H1 (cell line): Measurements from ENCODE around the gene CHD5. TPM values are rescaled to one million over a fixed set of nuclear protein-coding genes. Genes with fewer than 3 reads are reported as not detected.

ENCODE experiments used
- CTCF ChIA-PET: fragments of 300-600 bp; sonication (Branson Sonifier 250); formaldehyde crosslinking; loops from one replicate; lab custom pipeline; 2021; ENCODE audit not compliant: partially characterized antibody; lab: Charles Lee
- POLR2A ChIA-PET: fragments of 300-600 bp; sonication (Branson Sonifier 250); formaldehyde crosslinking; loops from one replicate; lab custom pipeline; 2021; ENCODE audit warnings: inconsistent platforms; ENCODE audit not compliant: partially characterized antibody; lab: Charles Lee
- DNase-seq, 2 experiments: peaks; one replicate each; pipeline versions ENCODE4 v3.0.0 to v3.0.0-alpha.2; 2010 to 2022; ENCODE audit warnings: low spot score in 2 of 2, low read depth in 1 of 2, mixed read lengths in 1 of 2
- FAIRE-seq: peaks from 2 replicates; lab custom pipeline; 2011; peaks lifted over from hg19 to GRCh38; lab: Jason Lieb, UNC
- H2AFZ ChIP-seq: 2 replicates; pipeline ENCODE4 v1.8.1; 2012; ENCODE audit warnings: low read length, inconsistent platforms
- H2AK5ac ChIP-seq: 2 replicates; pipeline ENCODE4 v1.6.1; 2013; ENCODE audit warnings: low read depth, low read length
- H2BK120ac ChIP-seq: replicated peaks from 2 replicates; pipeline ENCODE3; 2013; ENCODE audit warnings: low read depth, low read length, inconsistent platforms
- H2BK12ac ChIP-seq: 2 replicates; pipeline ENCODE4 v1.6.1; 2013; ENCODE audit warnings: low read depth, low read length
- H2BK15ac ChIP-seq: 2 replicates; pipeline ENCODE4 v1.6.1; 2013; ENCODE audit warnings: low read length
- H2BK20ac ChIP-seq: 2 replicates; pipeline ENCODE4 v1.6.1; 2013; ENCODE audit warnings: low read length
- H2BK5ac ChIP-seq: 2 replicates; pipeline ENCODE4 v1.6.1; 2013; ENCODE audit warnings: low read depth, low read length
- H3K14ac ChIP-seq: 2 replicates; pipeline ENCODE4 v1.6.1; 2013; ENCODE audit warnings: inconsistent platforms; ENCODE audit not compliant: insufficient read length
- H3K18ac ChIP-seq: 2 replicates; pipeline ENCODE4 v1.6.1; 2013; ENCODE audit warnings: low read length; ENCODE audit errors: extremely low read depth
- H3K23ac ChIP-seq: 2 replicates; pipeline ENCODE4 v1.6.1; 2013; ENCODE audit warnings: inconsistent platforms; ENCODE audit not compliant: insufficient read length
- H3K23me2 ChIP-seq: 2 replicates; pipeline ENCODE4 v1.6.1; 2013; ENCODE audit warnings: low read depth, low read length
- H3K27ac ChIP-seq: 2 replicates; pipeline ENCODE4 v1.6.1; 2011; ENCODE audit warnings: low read depth, low read length, inconsistent platforms
- H3K27me3 ChIP-seq, 4 experiments: replicated peaks in 1 of 4; 1 replicate in 1 of 4; 2 replicates in 3 of 4; pipeline versions ENCODE4 v1.6.1 to v1.8.1; 2011 to 2013; ENCODE audit warnings: low read length in 3 of 4, mild to moderate bottlenecking in 3 of 4, inconsistent platforms in 2 of 4, mixed read lengths in 2 of 4, moderate library complexity in 1 of 4; ENCODE audit not compliant: control insufficient read depth in 3 of 4, insufficient read depth in 3 of 4; ENCODE audit errors: extremely low read depth in 1 of 4
- H3K36me3 ChIP-seq, 4 experiments: 2 replicates each; pipeline versions ENCODE4 v1.6.1 to v1.8.1; 2011 to 2013; ENCODE audit warnings: mild to moderate bottlenecking in 4 of 4, low read length in 3 of 4, moderate library complexity in 2 of 4, control low read depth in 1 of 4, inconsistent platforms in 1 of 4; ENCODE audit not compliant: insufficient read depth in 4 of 4, control insufficient read depth in 2 of 4
- H3K4ac ChIP-seq: replicated peaks from 2 replicates; pipeline ENCODE3; 2013; ENCODE audit warnings: low read length, low read depth, mixed read lengths, inconsistent platforms; ENCODE audit not compliant: insufficient read length
- H3K4me1 ChIP-seq, 4 experiments: replicated peaks in 1 of 4; 1 replicate in 1 of 4; 2 replicates in 3 of 4; pipeline versions ENCODE4 v1.6.1 to v1.8.1; 2011 to 2013; ENCODE audit warnings: low read length in 3 of 4, inconsistent platforms in 2 of 4, mixed read lengths in 1 of 4; ENCODE audit not compliant: insufficient read depth in 4 of 4, control insufficient read depth in 3 of 4
- H3K4me2 ChIP-seq, 2 experiments: 2 replicates each; pipeline versions ENCODE4 v1.6.1 to v1.8.1; 2011 to 2013; ENCODE audit warnings: low read depth in 2 of 2, low read length in 2 of 2, control low read depth in 1 of 2, inconsistent platforms in 1 of 2, mild to moderate bottlenecking in 1 of 2; ENCODE audit not compliant: insufficient read depth in 1 of 2
- H3K4me3 ChIP-seq, 4 experiments: fragments of 200-600, 300-600 bp in 1 of 4; sonication (generic), shearing (Covaris generic), sonication (Bioruptor Twin) in 1 of 4; 2 replicates each; pipeline versions ENCODE4 v1.5.1 to v1.8.1; 2011 to 2016; ENCODE audit warnings: low read length in 4 of 4, low read depth in 3 of 4, control low read depth in 2 of 4, inconsistent platforms in 2 of 4, mild to moderate bottlenecking in 2 of 4, mixed read lengths in 1 of 4, moderate library complexity in 1 of 4; ENCODE audit not compliant: insufficient read depth in 2 of 4; ENCODE audit errors: extremely low read depth in 1 of 4
- H3K56ac ChIP-seq: replicated peaks from 2 replicates; pipeline ENCODE3; 2013; ENCODE audit warnings: low read depth, mild to moderate bottlenecking, mixed read lengths, low read length, inconsistent platforms; ENCODE audit not compliant: insufficient read length
- H3K79me1 ChIP-seq: 2 replicates; pipeline ENCODE4 v1.6.1; 2013; ENCODE audit warnings: low read depth, low read length, control low read depth
- H3K79me2 ChIP-seq, 2 experiments: 2 replicates each; pipeline versions ENCODE4 v1.6.1 to v1.8.1; 2012 to 2013; ENCODE audit warnings: low read length in 2 of 2, mild to moderate bottlenecking in 2 of 2, inconsistent platforms in 1 of 2; ENCODE audit not compliant: insufficient read depth in 2 of 2, control insufficient read depth in 1 of 2
- H3K9ac ChIP-seq, 4 experiments: replicated peaks in 1 of 4; 1 replicate in 1 of 4; 2 replicates in 3 of 4; pipeline versions ENCODE4 v1.6.1 to v1.8.1; 2011 to 2013; ENCODE audit warnings: low read depth in 3 of 4, low read length in 3 of 4, control low read depth in 2 of 4, mild to moderate bottlenecking in 2 of 4, moderate library complexity in 2 of 4, inconsistent platforms in 1 of 4; ENCODE audit errors: extremely low read depth in 1 of 4
- H3K9me3 ChIP-seq, 2 experiments: 2 replicates each; pipeline versions ENCODE4 v1.6.1 to v1.8.1; 2012 to 2013; ENCODE audit warnings: mild to moderate bottlenecking in 2 of 2, moderate library complexity in 2 of 2, control low read depth in 1 of 2, inconsistent platforms in 1 of 2, low read depth in 1 of 2, low read length in 1 of 2, mixed read lengths in 1 of 2; ENCODE audit not compliant: insufficient read depth in 2 of 2
- H4K20me1 ChIP-seq, 2 experiments: replicated peaks in 1 of 2; 2 replicates each; pipeline versions ENCODE3 to v1.8.1; 2011 to 2013; ENCODE audit warnings: inconsistent platforms in 2 of 2, low read length in 2 of 2, mild to moderate bottlenecking in 1 of 2; ENCODE audit not compliant: insufficient read depth in 2 of 2, control insufficient read depth in 1 of 2
- H4K5ac ChIP-seq: 2 replicates; pipeline ENCODE4 v1.6.1; 2013; ENCODE audit warnings: low read length, low read depth, mixed read lengths, inconsistent platforms; ENCODE audit not compliant: insufficient read length
- H4K8ac ChIP-seq: 2 replicates; pipeline ENCODE4 v1.8.0; 2013; ENCODE audit warnings: mild to moderate bottlenecking, moderate library complexity, low read length, inconsistent platforms; ENCODE audit not compliant: insufficient read depth; ENCODE audit errors: extremely low read depth
- H4K91ac ChIP-seq: replicated peaks from 2 replicates; pipeline ENCODE3; 2013; ENCODE audit warnings: low read length, mixed read lengths, inconsistent platforms; ENCODE audit not compliant: insufficient read length
- BACH1 ChIP-seq: IDR thresholded peaks from 2 replicates; pipeline ENCODE4 v1.6.1; 2012; ENCODE audit warnings: low read length, improper control_type of control experiment
- CBX8 ChIP-seq: fragments of 300-800, 300-1000 bp; sonication (generic); IDR thresholded peaks from 2 replicates; pipeline ENCODE4 v1.7.1; 2016; ENCODE audit warnings: low read depth, low read length, borderline replicate concordance
- CTCF ChIP-seq, 3 experiments: IDR thresholded peaks; 1 replicate in 2 of 3; 2 replicates in 1 of 3; pipeline versions ENCODE4 v1.5.1 to v1.6.1; 2011; ENCODE audit warnings: low read length in 3 of 3, mild to moderate bottlenecking in 3 of 3, inconsistent platforms in 2 of 3, low read depth in 1 of 3, moderate library complexity in 1 of 3; ENCODE audit not compliant: insufficient read depth in 1 of 3; ENCODE audit errors: control extremely low read depth in 1 of 3
- GTF2F1 ChIP-seq: IDR thresholded peaks from 2 replicates; pipeline ENCODE4 v1.6.1; 2012; ENCODE audit warnings: low read depth, low read length, improper control_type of control experiment, borderline replicate concordance
- KDM5A ChIP-seq: fragments of 200-600 bp; IDR thresholded peaks from 2 replicates; pipeline ENCODE4 v1.7.1; 2012; ENCODE audit warnings: mild to moderate bottlenecking, low read length, inconsistent platforms, mixed read lengths
- MAFK ChIP-seq: IDR thresholded peaks from 2 replicates; pipeline ENCODE4 v1.6.1; 2012; ENCODE audit warnings: low read depth, mild to moderate bottlenecking, improper control_type of control experiment, low read length
- POLR2A ChIP-seq, 2 experiments: IDR thresholded peaks; 1 replicate in 1 of 2; 2 replicates in 1 of 2; pipeline ENCODE4 v1.6.1; 2011; ENCODE audit warnings: low read depth in 2 of 2, low read length in 2 of 2, mild to moderate bottlenecking in 2 of 2; ENCODE audit errors: control extremely low read depth in 1 of 2
- POLR2AphosphoS5 ChIP-seq: IDR thresholded peaks from 2 replicates; pipeline ENCODE4 v1.6.1; 2011; ENCODE audit warnings: low read depth, low read length
- SAP30 ChIP-seq: fragments of 300-600 bp; sonication (generic); IDR thresholded peaks from 2 replicates; pipeline ENCODE4 v1.7.1; 2012; ENCODE audit warnings: low read length, moderate library complexity, mild to moderate bottlenecking, inconsistent platforms; ENCODE audit not compliant: insufficient read depth, insufficient replicate concordance
- SIRT6 ChIP-seq: IDR thresholded peaks from one replicate; pipeline ENCODE4 v1.7.1; 2012; ENCODE audit warnings: low read length, inconsistent platforms
- WGBS, 2 experiments: shearing (Covaris generic) in 1 of 2; methylation state at CpG; one replicate each; pipeline versions ENCODE4 v1.1.6 to v1.1.7; 2013 to 2015; ENCODE audit warnings: low lambda C conversion rate in 2 of 2, mixed read lengths in 2 of 2, inconsistent platforms in 1 of 2, low coverage in 1 of 2, missing lambda C conversion rate in 1 of 2; ENCODE audit not compliant: insufficient replicate concordance in 2 of 2, insufficient coverage in 1 of 2, insufficient read length in 1 of 2; ENCODE audit errors: extremely low coverage in 1 of 2, missing lambda C conversion rate in 1 of 2; 5-methylcytosine and 5-hydroxymethylcytosine counted together
- polyA plus RNA-seq, 7 experiments: library from polyadenylated mRNA; depleted of rRNA in 3 of 7; stranded (reverse) in 5 of 7; unstranded in 2 of 7; fragments of >200 nt in 5 of 7; fragments of 200-250 nt in 2 of 7; gene quantifications; 1 replicate in 5 of 7; 2 replicates in 1 of 7; 4 replicates in 1 of 7; pipeline versions ENCODE4 v1.2.1 to v1.2.3, GENCODE V29; 2011 to 2013; ENCODE audit warnings: missing spikeins in 2 of 7, mixed read lengths in 2 of 7
- total RNA-seq: library from RNA; stranded (reverse); fragmentation: NEBNext Ultra II Directional; extraction: Animal tissue kit (Norgen Biotek cat#: 25700); gene quantifications from 2 replicates; pipeline ENCODE4 v1.2.1, GENCODE V29; 2021

The CHD5 gene
- total and polyA plus RNA-seq, 2 of the 8 experiments (the other 6 are each of a cell fraction or from before 2014, with no cell fraction given) = 0.42 to 1.8 TPM

- peaks cover 0 to 23% of the 10 kb centered on the region in 2 experiments; a peak in 2 of 4 replicates for H3K79me2 ChIP-seq
- H3K23me2 ChIP-seq = peaks cover 1% of the 10 kb centered on the region; the same call in 1 of the 2 replicates
- DNase-seq (no peak), FAIRE-seq (no peak)
- H2BK120ac ChIP-seq = no peak overlapping the region
- no peak overlapping the region for H3K56ac ChIP-seq
- H4K20me1 ChIP-seq = peaks cover 13 to 24% of the 10 kb centered on the region in 2 experiments
- no peak overlapping the region for H3K4me2 ChIP-seq
- H4K5ac ChIP-seq = no peak overlapping the region
- H3K9me3 ChIP-seq = no peaks in the 10 kb centered on the region
- 0 out of 7 replicates have a peak overlapping the region, but pooled peaks of 1 of the 4 experiments have one; percentile 8 for H3K9ac ChIP-seq
- no peak overlapping the region for H3K4me3 ChIP-seq
- H3K4me1 ChIP-seq = peaks cover 7 to 12% (median 8%) of the 10 kb centered on the region in 4 experiments
- no peak overlapping the region for H3K23ac ChIP-seq
- ChIA-PET CTCF (interaction anchor here (0.8 to 3.9 kb wide), 13 partner anchors 10 to 254 kb away, joined by 3 to 27 read pairs (median 5); partner anchors contain the start of gene RNF207), POLR2A (interaction anchor here (0.5 to 6.0 kb wide), 9 partner anchors 8 to 228 kb away, joined by 4 to 50 read pairs (median 9); partner anchors contain the start of genes RNF207 and RPL22)
- no peak overlapping the region for H2BK12ac ChIP-seq
- H2BK5ac ChIP-seq = no peak overlapping the region
- no peak overlapping the region for H3K27ac ChIP-seq
- H3K79me1 ChIP-seq = peaks cover 6% of the 10 kb centered on the region
- H4K8ac ChIP-seq = no peak overlapping the region
- 88% methylated on average over 13 of the region's 13 CpGs; no CpG with 5 or more reads in 1 of the 2 experiments for WGBS, 2 experiments
- no peak overlapping the region for H3K4ac ChIP-seq
- no peak overlapping the region for H3K18ac ChIP-seq
- TF ChIP-seq SAP30 (no peak), CTCF (IDR thresholded peaks at IDR 0.05; ENCODE audit: control extremely low read depth in 1 of 3, insufficient read depth in 1 of 3, low read depth in 1 of 3, low read length in 3 of 3) (no peak), POLR2A (IDR thresholded peaks at IDR 0.05; ENCODE audit: control extremely low read depth in 1 of 2, low read depth in 2 of 2, low read length in 2 of 2) (peak in 1 of 2 experiments; percentile 80; a peak in 2 of 3 replicates), POLR2AphosphoS5 (peak; percentile 84), CBX8 (no peak), SIRT6 (peak; percentile 31), GTF2F1 (no peak), MAFK (no peak), KDM5A (no peak), BACH1 (no peak)
- no peak overlapping the region for H2AK5ac ChIP-seq
- no peak overlapping the region for H2AFZ ChIP-seq
- no peak overlapping the region for H3K14ac ChIP-seq
- no peak overlapping the region for H2BK20ac ChIP-seq
- peaks cover 6 to 27% (median 19%) of the 10 kb centered on the region in 4 experiments for H3K27me3 ChIP-seq
- no peak overlapping the region for H2BK15ac ChIP-seq
- no peak overlapping the region for H4K91ac ChIP-seq
- peaks cover 8 to 38% (median 13%) of the 10 kb centered on the region in 4 experiments; a peak in 5 of 8 replicates for H3K36me3 ChIP-seq
Measured at GRCh38 chr1:6184083-6184783, 4.1 kb upstream of the CHD5 start.
